ENCODE data around the gene ELF1. TPM values are rescaled to one million over a fixed set of nuclear protein-coding genes. Genes with fewer than 3 reads are reported as not detected.

The ELF1 gene
- total and polyA plus RNA-seq, 2 donors (not counting 3 experiments of a cell fraction or from before 2014, with no cell fraction given) = 31.8 to 61.2 TPM

DNA sequence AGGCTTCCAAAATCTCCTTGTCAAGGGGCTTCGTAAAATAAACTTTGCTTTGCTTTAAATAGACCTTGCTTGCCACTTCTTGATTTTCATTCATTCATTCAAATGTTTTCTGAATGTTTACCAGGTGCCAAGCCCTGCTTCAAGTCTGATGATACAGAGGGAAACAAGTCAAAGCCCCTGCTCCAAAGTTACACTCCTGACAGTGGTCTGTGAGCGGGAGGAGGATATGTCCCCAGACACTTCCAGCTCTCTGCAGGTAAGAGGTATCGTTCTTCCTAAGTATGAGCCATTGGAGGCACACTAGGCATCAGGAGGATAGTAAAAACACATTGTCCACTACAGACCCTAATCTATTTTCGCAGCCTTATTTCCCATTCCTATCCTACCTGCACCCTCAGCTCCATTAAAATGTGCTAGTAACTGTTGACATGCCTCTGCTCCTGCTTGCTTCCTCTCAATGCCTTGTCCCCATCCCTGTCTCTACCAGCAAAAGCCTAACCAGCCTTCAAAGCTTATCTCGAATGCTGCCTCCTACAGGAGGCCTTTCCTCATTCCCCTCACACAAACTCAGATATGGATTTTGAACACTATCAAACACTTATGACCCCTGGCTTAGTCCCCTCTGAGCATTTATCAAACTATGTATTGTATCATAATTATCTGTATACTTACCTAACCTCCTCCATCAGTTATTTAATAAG is 36.0 kb upstream of the ELF1 start:
- H3K4me1 ChIP-seq (ENCODE audit: control insufficient read depth, extremely low read depth, insufficient read depth, low read length) = peaks cover 22% of the 10 kb centered on the region
- TF ChIP-seq, protein P1, sequence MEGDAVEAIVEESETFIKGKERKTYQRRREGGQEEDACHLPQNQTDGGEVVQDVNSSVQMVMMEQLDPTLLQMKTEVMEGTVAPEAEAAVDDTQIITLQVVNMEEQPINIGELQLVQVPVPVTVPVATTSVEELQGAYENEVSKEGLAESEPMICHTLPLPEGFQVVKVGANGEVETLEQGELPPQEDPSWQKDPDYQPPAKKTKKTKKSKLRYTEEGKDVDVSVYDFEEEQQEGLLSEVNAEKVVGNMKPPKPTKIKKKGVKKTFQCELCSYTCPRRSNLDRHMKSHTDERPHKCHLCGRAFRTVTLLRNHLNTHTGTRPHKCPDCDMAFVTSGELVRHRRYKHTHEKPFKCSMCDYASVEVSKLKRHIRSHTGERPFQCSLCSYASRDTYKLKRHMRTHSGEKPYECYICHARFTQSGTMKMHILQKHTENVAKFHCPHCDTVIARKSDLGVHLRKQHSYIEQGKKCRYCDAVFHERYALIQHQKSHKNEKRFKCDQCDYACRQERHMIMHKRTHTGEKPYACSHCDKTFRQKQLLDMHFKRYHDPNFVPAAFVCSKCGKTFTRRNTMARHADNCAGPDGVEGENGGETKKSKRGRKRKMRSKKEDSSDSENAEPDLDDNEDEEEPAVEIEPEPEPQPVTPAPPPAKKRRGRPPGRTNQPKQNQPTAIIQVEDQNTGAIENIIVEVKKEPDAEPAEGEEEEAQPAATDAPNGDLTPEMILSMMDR (IDR thresholded peaks at IDR 0.05; ENCODE audit: extremely low read depth in 1 of 2, insufficient read depth in 1 of 2, low read depth in 1 of 2, low read length in 2 of 2) = peak in 1 of 2 donors; percentile 26
- no peak for TF ChIP-seq MYC (IDR thresholded peaks at IDR 0.05; ENCODE audit: low read depth, low read length)
- H3K4me2 ChIP-seq (ENCODE audit: insufficient read depth, low read length) = no peak overlapping the region
- H3K4me3 ChIP-seq (replicated peaks in 1 of 3; ENCODE audit: insufficient read depth in 1 of 3, low read depth in 1 of 3, low read length in 3 of 3) = no peak overlapping the region
- no peak for FAIRE-seq
- no peaks in the 10 kb centered on the region for H3K9me1 ChIP-seq (replicated peaks; ENCODE audit: control insufficient read depth, extremely low read depth, insufficient read depth, low read length)
- ChIA-PET POLR2A (no interaction called here), CTCF (interaction anchor here (0.6 to 3.1 kb wide), 19 partner anchors 9 to 172 kb away, joined by 3 to 14 read pairs (median 4); partner anchors contain the start of gene ELF1)
- H3K36me3 ChIP-seq (ENCODE audit: control insufficient read depth in 2 of 2, extremely low read depth in 1 of 2, insufficient read depth in 2 of 2, low read length in 2 of 2) = no peaks in the 10 kb centered on the region
- H2AFZ ChIP-seq (ENCODE audit: low read depth, low read length) = no peak overlapping the region
- H3K27ac ChIP-seq (ENCODE audit: insufficient read depth, low read depth, low read length) = no peak overlapping the region
- no peaks in the 10 kb centered on the region for H4K20me1 ChIP-seq (replicated peaks; ENCODE audit: control insufficient read depth, extremely low read depth, insufficient read depth, low read length)
- intact Hi-C loops (cut with micrococcal nuclease) (loop anchor here (1.0 kb wide), 1 partner anchor 81 kb away; no protein-coding TSS in a partner anchor), dilution Hi-C loops (cut with MboI; ENCODE audit: extremely low pct_ligation_motif_present, low sequenced_read_pairs) (no loop called here)
- no TSS peak for BruUV-seq (replicated peaks)
- H3K9ac ChIP-seq (replicated peaks; ENCODE audit: extremely low read depth, insufficient read depth, low read length) = no peak overlapping the region
- DNase-seq (ENCODE audit: low read depth, low spot score) = no peak
- H3K9me3 ChIP-seq (replicated peaks; ENCODE audit: control insufficient read depth, insufficient read depth, low read length) = no peaks in the 10 kb centered on the region
- no peaks in the 10 kb centered on the region for H3K27me3 ChIP-seq (ENCODE audit: control insufficient read depth in 2 of 2, insufficient read depth in 2 of 2, low read length in 2 of 2)
- H3K79me2 ChIP-seq (ENCODE audit: control insufficient read depth, insufficient read depth, low read length) = peaks cover 56% of the 10 kb centered on the region

GRCh38 chr13:41054212-41054877 is 35.2 kb upstream of the ELF1 start:
- no peaks in the 10 kb centered on the region for H4K20me1 ChIP-seq (replicated peaks; ENCODE audit: control insufficient read depth, extremely low read depth, insufficient read depth, low read length)
- ChIA-PET POLR2A (no interaction called here), CTCF (interaction anchor here (0.6 to 3.1 kb wide), 21 partner anchors 10 to 173 kb away, joined by 3 to 14 read pairs (median 4); partner anchors contain the start of genes ELF1 and KBTBD7)
- no peaks in the 10 kb centered on the region for H3K36me3 ChIP-seq (ENCODE audit: control insufficient read depth in 2 of 2, extremely low read depth in 1 of 2, insufficient read depth in 2 of 2, low read length in 2 of 2)
- DNase-seq (ENCODE audit: low read depth, low spot score) (peak; percentile 60), FAIRE-seq (peak; percentile 50)
- no TSS peak for BruUV-seq (replicated peaks)
- no peaks in the 10 kb centered on the region for H3K9me3 ChIP-seq (replicated peaks; ENCODE audit: control insufficient read depth, insufficient read depth, low read length)
- H3K4me2 ChIP-seq (ENCODE audit: insufficient read depth, low read length) = no peak overlapping the region
- no peak overlapping the region for H3K9ac ChIP-seq (replicated peaks; ENCODE audit: extremely low read depth, insufficient read depth, low read length)
- H3K27ac ChIP-seq (ENCODE audit: insufficient read depth, low read depth, low read length) = no peak overlapping the region
- no peak overlapping the region for H2AFZ ChIP-seq (ENCODE audit: low read depth, low read length)
- peaks cover 27% of the 10 kb centered on the region for H3K4me1 ChIP-seq (ENCODE audit: control insufficient read depth, extremely low read depth, insufficient read depth, low read length)
- dilution Hi-C loops (cut with MboI; ENCODE audit: extremely low pct_ligation_motif_present, low sequenced_read_pairs) (no loop called here), intact Hi-C loops (cut with micrococcal nuclease) (loop anchor here (1.0 kb wide), 1 partner anchor 80 kb away; no protein-coding TSS in a partner anchor)
- H3K9me1 ChIP-seq (replicated peaks; ENCODE audit: control insufficient read depth, extremely low read depth, insufficient read depth, low read length) = no peaks in the 10 kb centered on the region
- TF ChIP-seq, protein P1 (IDR thresholded peaks at IDR 0.05; ENCODE audit: extremely low read depth in 1 of 2, insufficient read depth in 1 of 2, low read depth in 1 of 2, low read length in 2 of 2) = peak; percentile 20 to 35
- TF ChIP-seq POLR2AphosphoS5 (IDR thresholded peaks at IDR 0.05; ENCODE audit: insufficient read depth, low read depth, low read length) = no peak
- H3K79me2 ChIP-seq (ENCODE audit: control insufficient read depth, insufficient read depth, low read length) = peaks cover 55% of the 10 kb centered on the region
- H3K27me3 ChIP-seq (ENCODE audit: control insufficient read depth in 2 of 2, insufficient read depth in 2 of 2, low read length in 2 of 2) = no peaks in the 10 kb centered on the region
- no peak overlapping the region for H3K4me3 ChIP-seq (replicated peaks in 1 of 3; ENCODE audit: insufficient read depth in 1 of 3, low read depth in 1 of 3, low read length in 3 of 3)
